MM.1S (cell line): ENCODE results near the gene ENOPH1.
"Not testable (repeated sequence)": the region's sequence is repeated elsewhere in the genome, so short reads cannot be mapped to it uniquely, and the experiment has no call there.

Experiments used
- CTCF ChIP-seq: fragments of 300-600 bp; sonication (generic); IDR thresholded peaks from 2 replicates; pipeline ENCODE4 v1.5.1; 2016; ENCODE audit warnings: antibody characterized with exemption, low read length, mixed read lengths
- EZH2phosphoT487 ChIP-seq: fragments of 300-600 bp; sonication (generic); IDR thresholded peaks from 2 replicates; pipeline ENCODE4 v1.6.1; 2018; ENCODE audit warnings: antibody characterized with exemption, low read length

DNA sequence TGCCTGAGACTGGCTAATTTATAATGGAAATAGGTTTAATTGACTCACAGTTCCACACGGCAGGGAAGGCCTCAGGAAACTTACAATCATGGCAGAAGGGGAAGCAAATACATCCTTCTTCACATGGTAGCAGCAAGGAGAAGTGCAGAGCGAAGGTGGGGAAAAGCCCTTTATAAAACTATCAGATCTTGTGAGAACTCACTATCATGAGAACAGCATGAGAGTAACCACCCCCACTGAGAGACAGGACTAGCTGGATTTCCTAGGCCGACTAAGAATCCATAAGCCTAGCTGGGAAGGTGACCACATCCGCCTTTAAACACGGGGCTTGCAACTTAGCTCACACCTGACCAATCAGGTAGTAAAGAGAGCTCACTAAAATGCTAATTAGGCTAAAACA, 42.7 kb downstream of the ENOPH1 start:
- TF ChIP-seq EZH2phosphoT487, CTCF: not testable (repeated sequence)
